Activated naive CD4-positive, alpha-beta T cell treated with anti-CD3 and anti-CD28 coated beads for 36 hours (primary cell): ENCODE measurements around the gene ARAP3. TPM values are rescaled to one million over a fixed set of nuclear protein-coding genes. Genes with fewer than 3 reads are reported as not detected.

Experiments used
- CTCF ChIA-PET: fragments of 350-600 bp; sonication (Branson Sonifier 250); formaldehyde crosslinking; loops from one replicate; lab custom pipeline; 2021; ENCODE audit warnings: antibody characterized with exemption; lab: Charles Lee
- DNase-seq: peaks from one replicate; pipeline ENCODE4 v3.0.0-alpha.2; 2020
- H3K27ac Mint-ChIP-seq: one replicate; pipeline ENCODE4 v1.8.0; 2021; ENCODE audit warnings: mild to moderate bottlenecking, mixed read lengths
- H3K27me3 Mint-ChIP-seq: one replicate; pipeline ENCODE4 v1.8.0; 2021; ENCODE audit warnings: low read depth, mixed read lengths
- H3K36me3 Mint-ChIP-seq: one replicate; pipeline ENCODE4 v1.8.0; 2021; ENCODE audit warnings: low read depth, mixed read lengths
- H3K4me1 Mint-ChIP-seq: one replicate; pipeline ENCODE4 v1.8.0; 2021; ENCODE audit warnings: low read depth, mixed read lengths
- H3K4me3 Mint-ChIP-seq: one replicate; pipeline ENCODE4 v1.8.0; 2021; ENCODE audit warnings: mild to moderate bottlenecking, moderate library complexity, mixed read lengths
- H3K9me3 Mint-ChIP-seq: one replicate; pipeline ENCODE4 v1.8.0; 2021; ENCODE audit warnings: mixed read lengths
- intact Hi-C: fragments of 100-400 bp; cut with micrococcal nuclease; formaldehyde crosslinking; loops from one replicate; pipeline ENCODE4 v1.15.1; 2023
- total RNA-seq, 2 experiments: library from RNA; stranded (reverse); gene quantifications; one replicate each; pipeline ENCODE4 v1.2.3, GENCODE V29; 2021

Gene ARAP3
- total RNA-seq, 2 experiments from 2014 or later: 1.2 to 2.2 TPM

DNA sequence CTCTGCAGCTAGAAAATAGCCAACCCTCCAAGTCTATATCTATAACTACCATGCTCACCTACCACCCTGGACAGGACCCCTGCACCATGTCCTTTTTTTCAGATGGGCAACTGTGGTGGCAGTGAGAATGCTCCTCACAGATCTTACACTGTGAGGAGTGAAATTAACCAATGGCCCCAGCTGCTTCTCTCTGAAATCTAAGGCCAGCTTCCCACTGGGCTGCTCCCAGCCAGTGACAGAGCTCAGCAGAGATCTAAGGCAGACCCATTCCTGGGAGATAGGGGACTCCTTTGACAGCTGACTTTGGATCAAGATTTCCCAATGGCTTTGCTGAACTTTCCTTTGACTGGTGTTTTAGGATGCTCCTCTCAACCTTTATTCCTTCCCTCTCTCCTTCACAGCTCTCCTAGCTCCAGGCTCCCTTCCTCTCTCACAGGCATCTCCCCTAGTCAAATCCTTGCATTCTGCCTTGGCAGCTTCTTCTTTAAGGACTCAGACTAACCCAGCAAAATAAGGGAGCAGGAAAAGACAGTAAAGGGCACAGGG is 1.6 kb upstream of the ARAP3 start:
- intact Hi-C loops: loop anchor here (2.0 kb wide), 1 partner anchor 331 kb away; no protein-coding TSS in a partner anchor
- no peak overlapping the region for H3K4me3 Mint-ChIP-seq
- CTCF ChIA-PET: interaction anchor here (0.5 to 4.3 kb wide), 9 partner anchors 9 to 277 kb away, joined by 3 to 55 read pairs (median 4); partner anchors contain the start of gene PCDH1

DNA sequence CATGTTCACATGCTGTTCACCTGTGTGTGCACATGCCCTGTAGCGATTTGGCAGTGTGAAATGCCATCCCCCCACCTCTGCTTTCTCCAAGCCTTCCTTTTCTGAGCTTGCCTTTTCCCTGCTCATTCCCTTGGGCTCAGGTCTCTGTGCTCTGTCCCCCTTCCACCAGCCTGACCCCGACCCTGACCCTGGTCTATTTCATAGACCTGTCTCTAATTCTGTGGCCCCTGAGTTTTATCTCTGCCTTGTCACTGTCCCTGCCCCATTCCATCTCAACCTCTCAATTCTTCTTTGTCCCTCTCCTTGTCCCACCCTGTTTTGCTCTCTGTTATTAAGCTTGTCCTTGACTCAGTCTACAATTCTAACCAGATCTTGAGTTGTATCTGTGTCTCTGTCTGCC is 735 bp downstream of the ARAP3 start:
- Mint-ChIP-seq H3K9me3 (no peaks in the 10 kb centered on the region), H3K4me1 (peaks cover 18% of the 10 kb centered on the region), H3K27ac (no peak overlapping the region), H3K36me3 (no peaks in the 10 kb centered on the region), H3K4me3 (peak overlapping the region; percentile 53), H3K27me3 (no peaks in the 10 kb centered on the region)
- DNase-seq: no peak
- CTCF ChIA-PET: interaction anchor here (1.2 to 4.3 kb wide), 3 partner anchors 12 to 89 kb away, joined by 4 to 55 read pairs (median 5); no protein-coding TSS in a partner anchor
- intact Hi-C loops: loop anchor here (1.0 kb wide), 1 partner anchor 16 kb away; no protein-coding TSS in a partner anchor

More for the DNA sequence above, 1.6 kb upstream of the ARAP3 start:
- H3K9me3 Mint-ChIP-seq: no peaks in the 10 kb centered on the region
- H3K36me3 Mint-ChIP-seq: no peaks in the 10 kb centered on the region
- no peak overlapping the region for H3K27ac Mint-ChIP-seq
- H3K4me1 Mint-ChIP-seq: peaks cover 18% of the 10 kb centered on the region
- no peak for DNase-seq
- H3K27me3 Mint-ChIP-seq: no peaks in the 10 kb centered on the region

DNA sequence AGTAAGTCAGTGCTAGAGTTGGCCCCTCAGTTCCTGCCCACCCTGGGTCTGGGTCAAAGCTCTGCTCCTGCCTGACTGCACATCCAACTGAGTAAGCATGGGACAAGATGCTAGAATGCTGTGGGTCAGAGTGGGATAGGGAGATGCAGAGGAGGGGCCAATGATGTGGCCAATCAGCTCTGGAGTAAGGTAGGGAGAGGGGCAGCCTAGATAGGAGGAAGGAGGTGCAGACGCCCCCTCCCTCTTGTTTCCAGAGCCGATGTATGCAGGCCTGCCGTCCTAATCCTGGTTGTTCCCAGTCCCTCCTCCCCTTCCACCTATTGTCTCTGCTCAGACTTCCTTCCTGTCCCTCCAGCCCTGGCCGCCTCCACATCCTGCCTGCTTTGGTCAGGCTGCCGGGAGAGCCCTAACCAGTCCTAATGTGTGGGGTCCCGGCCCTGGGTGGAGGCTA is 1.3 kb downstream of the ARAP3 start:
- CTCF ChIA-PET: interaction anchor here (1.2 to 4.3 kb wide), 3 partner anchors 11 to 89 kb away, joined by 4 to 55 read pairs (median 5); no protein-coding TSS in a partner anchor
- Mint-ChIP-seq H3K9me3 (no peaks in the 10 kb centered on the region), H3K4me3 (no peak overlapping the region), H3K27me3 (no peaks in the 10 kb centered on the region), H3K4me1 (peaks cover 18% of the 10 kb centered on the region), H3K27ac (no peak overlapping the region), H3K36me3 (no peaks in the 10 kb centered on the region)
- intact Hi-C loops: loop anchor here (1.0 kb wide), 1 partner anchor 15 kb away; no protein-coding TSS in a partner anchor
- no peak for DNase-seq

- intact Hi-C loops: no loop called here
- H3K4me3 Mint-ChIP-seq: no peak overlapping the region
- no peaks in the 10 kb centered on the region for H3K9me3 Mint-ChIP-seq
- DNase-seq: no peak
- H3K27ac Mint-ChIP-seq: no peak overlapping the region
- H3K36me3 Mint-ChIP-seq: no peaks in the 10 kb centered on the region
- H3K4me1 Mint-ChIP-seq: peaks cover 18% of the 10 kb centered on the region
- CTCF ChIA-PET: no interaction called here
- H3K27me3 Mint-ChIP-seq: no peaks in the 10 kb centered on the region
Measured at GRCh38 chr5:141680178-141680577, 1.9 kb downstream of the ARAP3 start.

GRCh38 chr5:141677415-141677814 is 4.6 kb downstream of the ARAP3 start:
- peaks cover 8% of the 10 kb centered on the region for H3K4me1 Mint-ChIP-seq

GRCh38 chr5:141675672-141676071 is 6.4 kb downstream of the ARAP3 start:
- CTCF ChIA-PET: interaction anchor here (1.0 to 2.4 kb wide), 4 partner anchors 11 to 285 kb away, joined by 3 to 7 read pairs (median 3); no protein-coding TSS in a partner anchor
- H3K4me1 Mint-ChIP-seq: no peaks in the 10 kb centered on the region
- no peak overlapping the region for H3K27ac Mint-ChIP-seq
- H3K4me3 Mint-ChIP-seq: no peak overlapping the region
- H3K9me3 Mint-ChIP-seq: no peaks in the 10 kb centered on the region
- intact Hi-C loops: no loop called here
- no peak for DNase-seq
- no peaks in the 10 kb centered on the region for H3K36me3 Mint-ChIP-seq
- no peaks in the 10 kb centered on the region for H3K27me3 Mint-ChIP-seq

More at GRCh38 chr5:141677415-141677814, 4.6 kb downstream of the ARAP3 start:
- H3K36me3 Mint-ChIP-seq: no peaks in the 10 kb centered on the region
- peak; percentile 18 for DNase-seq
- H3K4me3 Mint-ChIP-seq: no peak overlapping the region
- H3K27ac Mint-ChIP-seq: no peak overlapping the region
- H3K27me3 Mint-ChIP-seq: no peaks in the 10 kb centered on the region
- intact Hi-C loops: no loop called here
- no peaks in the 10 kb centered on the region for H3K9me3 Mint-ChIP-seq
- CTCF ChIA-PET: interaction anchor here (0.6 to 2.4 kb wide), 2 partner anchors 13 to 855 kb away, joined by 3 to 7 read pairs; no protein-coding TSS in a partner anchor

DNA sequence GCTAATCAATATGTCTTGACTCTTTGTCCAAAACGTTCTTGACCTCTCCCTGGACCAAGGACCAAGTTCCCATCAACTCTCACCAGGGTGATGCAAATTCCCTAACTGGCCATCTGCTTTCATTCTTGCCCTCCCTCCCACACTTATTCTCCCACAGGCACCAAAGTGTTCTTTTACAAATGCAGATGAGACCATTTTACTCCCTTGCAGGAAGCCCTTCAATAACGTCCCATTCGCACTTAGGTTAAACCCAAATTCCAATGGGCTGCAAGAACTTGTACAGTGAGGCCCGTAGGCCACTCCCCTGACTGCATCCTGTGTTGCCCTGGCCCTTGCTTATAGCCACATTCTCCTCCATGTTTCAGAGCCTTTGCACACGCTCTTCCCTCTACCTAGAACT is 7.3 kb downstream of the ARAP3 start:
- DNase-seq: no peak
- Mint-ChIP-seq H3K27me3 (no peaks in the 10 kb centered on the region), H3K4me1 (no peaks in the 10 kb centered on the region), H3K9me3 (no peaks in the 10 kb centered on the region), H3K36me3 (no peaks in the 10 kb centered on the region), H3K4me3 (no peak overlapping the region), H3K27ac (no peak overlapping the region)
- intact Hi-C loops: no loop called here
- CTCF ChIA-PET: interaction anchor here (1.9 to 2.4 kb wide), 3 partner anchors 10 to 205 kb away, joined by 5 to 7 read pairs (median 6); no protein-coding TSS in a partner anchor

DNA sequence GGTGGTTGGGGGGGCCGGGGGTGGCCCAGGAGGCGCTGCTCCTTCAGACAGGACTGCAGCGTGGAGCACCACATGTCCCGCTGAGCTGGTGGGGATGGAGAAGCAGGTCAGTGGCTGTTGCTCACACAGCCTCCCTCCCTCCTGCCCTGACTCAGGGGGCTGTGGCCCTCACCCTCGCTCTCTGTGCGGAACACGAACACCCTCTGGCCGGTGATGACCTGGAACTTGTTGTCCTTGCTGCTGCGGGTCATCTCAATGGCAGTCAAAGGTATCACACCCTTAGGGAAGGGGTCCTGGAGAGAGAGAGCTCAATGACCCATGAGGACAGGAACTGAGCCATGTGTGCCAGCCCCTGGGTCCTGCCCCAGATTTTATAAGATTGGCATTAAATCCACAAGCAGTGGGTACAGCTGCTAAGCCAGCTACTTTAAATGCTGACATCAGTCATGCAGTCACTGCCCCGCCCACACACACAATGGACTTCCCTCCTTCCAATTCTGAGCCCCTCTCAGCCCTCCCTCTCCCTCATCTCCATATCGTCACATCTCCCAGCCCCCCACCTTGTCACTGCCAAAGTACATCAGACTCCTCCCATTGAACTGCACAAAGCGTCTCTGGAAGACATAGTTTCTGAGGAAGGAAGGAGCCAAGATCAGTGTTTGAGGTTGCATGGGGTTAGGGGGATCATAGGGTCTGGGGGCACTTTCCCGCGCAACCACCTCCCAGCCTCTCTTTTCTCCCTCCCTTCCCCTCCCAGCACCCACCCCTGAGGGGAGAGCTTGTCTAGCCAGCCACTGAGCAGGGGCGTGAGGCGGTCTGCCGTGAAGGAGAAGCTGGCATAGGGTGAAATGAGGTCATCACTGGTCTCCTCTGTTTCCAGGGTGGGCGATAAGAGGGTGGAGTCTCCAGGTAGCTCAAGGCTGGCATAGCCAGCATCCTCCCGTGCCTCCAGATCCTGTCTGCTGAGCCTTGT is 8.9 kb downstream of the ARAP3 start:
- CTCF ChIA-PET: interaction anchor here (0.9 to 2.1 kb wide), 5 partner anchors 8 to 288 kb away, joined by 3 to 6 read pairs (median 4); no protein-coding TSS in a partner anchor
- H3K9me3 Mint-ChIP-seq: no peaks in the 10 kb centered on the region
- no peak overlapping the region for H3K27ac Mint-ChIP-seq
- DNase-seq: no peak
- no peak overlapping the region for H3K4me3 Mint-ChIP-seq
- no peaks in the 10 kb centered on the region for H3K4me1 Mint-ChIP-seq
- no peaks in the 10 kb centered on the region for H3K27me3 Mint-ChIP-seq
- intact Hi-C loops: no loop called here
- H3K36me3 Mint-ChIP-seq: no peaks in the 10 kb centered on the region

DNA sequence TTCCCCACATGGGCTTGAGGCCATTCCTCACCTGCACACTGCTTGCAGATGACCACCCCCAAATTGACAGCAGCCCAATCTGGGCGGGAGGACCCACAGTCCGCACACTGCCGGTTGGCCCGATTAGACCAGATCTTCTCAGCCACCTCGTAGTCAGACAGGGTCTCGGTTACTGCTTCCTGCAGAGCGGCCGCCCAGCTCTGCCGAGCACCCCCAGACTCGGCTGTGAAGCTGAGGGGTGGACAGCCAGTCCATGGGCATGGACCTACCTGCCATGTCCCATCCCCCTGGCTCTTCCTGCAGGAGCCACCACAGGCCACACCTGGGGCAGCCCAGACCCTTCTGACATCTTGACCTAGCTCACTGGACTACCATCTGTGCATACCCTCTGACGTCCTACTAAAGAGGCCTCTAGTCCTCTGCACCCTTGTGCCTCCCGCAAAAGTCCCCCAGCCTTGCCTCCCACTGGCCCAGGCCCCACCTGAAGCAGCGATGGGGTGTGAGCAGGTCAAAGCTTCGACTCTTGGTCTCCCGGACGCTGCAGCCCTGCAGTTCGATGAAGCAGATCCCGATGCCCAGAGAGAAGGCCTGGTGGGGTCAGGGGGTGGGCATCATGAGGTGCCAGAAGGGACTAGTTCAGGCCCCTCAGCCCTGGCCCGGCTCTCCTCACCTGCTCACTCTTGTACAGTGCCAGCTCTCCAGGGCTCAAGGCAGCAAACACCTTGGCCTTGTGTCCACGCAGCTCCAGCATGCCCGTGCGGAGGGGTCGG is 9.8 kb downstream of the ARAP3 start:
- intact Hi-C loops: no loop called here
- Mint-ChIP-seq H3K27ac (no peak overlapping the region), H3K9me3 (no peaks in the 10 kb centered on the region), H3K36me3 (no peaks in the 10 kb centered on the region), H3K4me1 (no peaks in the 10 kb centered on the region), H3K27me3 (no peaks in the 10 kb centered on the region), H3K4me3 (no peak overlapping the region)
- CTCF ChIA-PET: interaction anchor here (1.1 to 2.1 kb wide), 4 partner anchors 9 to 289 kb away, joined by 3 to 5 read pairs (median 4); no protein-coding TSS in a partner anchor
- no peak for DNase-seq

GRCh38 chr5:141669520-141669919 is 12.5 kb downstream of the ARAP3 start:
- DNase-seq: no peak
- CTCF ChIA-PET: interaction anchor here (0.8 to 3.2 kb wide), 10 partner anchors 12 to 321 kb away, joined by 3 to 25 read pairs (median 4); partner anchors contain the start of genes DIAPH1, PCDH1 and RNF14
- Mint-ChIP-seq H3K9me3 (no peaks in the 10 kb centered on the region), H3K36me3 (no peaks in the 10 kb centered on the region), H3K27ac (no peak overlapping the region), H3K27me3 (no peaks in the 10 kb centered on the region), H3K4me1 (peaks cover 2% of the 10 kb centered on the region), H3K4me3 (no peak overlapping the region)
- intact Hi-C loops: no loop called here

DNA sequence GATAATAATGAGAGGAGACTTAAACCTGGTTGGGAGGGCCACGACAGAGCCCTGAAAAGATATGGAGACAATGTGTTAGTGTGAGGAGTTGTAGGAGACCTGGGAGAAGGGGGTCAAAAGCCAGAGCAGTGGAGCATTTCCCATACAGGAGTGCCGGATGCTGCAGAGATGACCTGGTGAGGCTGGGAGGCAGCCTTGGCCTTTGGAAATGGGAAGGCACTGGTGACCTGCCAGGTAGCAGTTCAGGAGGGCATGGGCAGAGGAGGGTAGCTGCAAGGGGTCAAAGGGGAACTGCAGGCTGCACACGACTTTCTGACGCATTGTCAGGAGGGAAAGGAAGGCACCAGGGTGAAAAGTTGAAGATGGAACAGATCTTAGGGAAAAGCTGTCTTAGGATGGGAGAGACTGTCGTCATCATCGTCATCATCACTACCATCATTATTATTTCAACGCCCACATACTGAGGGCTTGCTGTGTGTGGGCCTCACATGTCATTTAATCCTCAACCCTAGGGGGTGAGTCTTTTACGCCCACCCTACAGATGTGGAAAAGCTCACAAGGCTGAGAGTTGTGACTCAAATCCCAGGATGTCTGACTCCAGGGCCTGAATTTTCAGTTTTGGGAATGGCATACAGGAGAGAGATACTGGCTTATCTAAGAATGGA is 13.3 kb downstream of the ARAP3 start:
- intact Hi-C loops: no loop called here
- H3K9me3 Mint-ChIP-seq: no peaks in the 10 kb centered on the region
- no peak overlapping the region for H3K27ac Mint-ChIP-seq
- H3K36me3 Mint-ChIP-seq: no peaks in the 10 kb centered on the region
- H3K4me3 Mint-ChIP-seq: no peak overlapping the region
- peaks cover 2% of the 10 kb centered on the region for H3K4me1 Mint-ChIP-seq
- H3K27me3 Mint-ChIP-seq: no peaks in the 10 kb centered on the region
- DNase-seq: no peak
- CTCF ChIA-PET: interaction anchor here (0.6 to 3.2 kb wide), 10 partner anchors 12 to 353 kb away, joined by 3 to 25 read pairs (median 4); partner anchors contain the start of gene PCDH1
